AG04450 (cell line): ENCODE results near the gene FAM219A. TPM values are rescaled to one million over a fixed set of nuclear protein-coding genes. Genes with fewer than 3 reads are reported as not detected.

Experiments used
- CTCF ChIA-PET: fragments of 300-600, 350-600 bp; formaldehyde crosslinking; extraction: SDS; loops from one replicate; lab custom pipeline; 2022; ENCODE audit warnings: antibody characterized with exemption, inconsistent platforms; lab: Charles Lee
- POLR2A ChIA-PET: fragments of 350-600 bp; formaldehyde crosslinking; extraction: SDS; loops from one replicate; lab custom pipeline; 2021; ENCODE audit warnings: antibody characterized with exemption, inconsistent platforms; lab: Yijun Ruan, JAX
- DNase-seq: peaks from one replicate; pipeline ENCODE4 v3.0.0-alpha.2; 2011; ENCODE audit warnings: low read depth, low spot score
- H3K27ac ChIP-seq: one replicate; pipeline ENCODE4 v1.5.1; 2012; ENCODE audit warnings: low read depth, low read length, control low read depth
- H3K27me3 ChIP-seq: one replicate; pipeline ENCODE4 v1.6.0; 2012; ENCODE audit warnings: low read length; ENCODE audit not compliant: control insufficient read depth, insufficient read depth
- H3K4me3 ChIP-seq: 2 replicates; pipeline ENCODE4 v1.5.1; 2011; ENCODE audit warnings: mild to moderate bottlenecking, low read depth, low read length, control low read depth
- H3K9me3 ChIP-seq: 2 replicates; pipeline ENCODE4 v1.5.1; 2012; ENCODE audit warnings: low read length; ENCODE audit not compliant: control insufficient read depth, insufficient read depth
- polyA plus RNA-seq: library from polyadenylated mRNA; depleted of rRNA; stranded (reverse); fragments of >200 nt; gene quantifications from 2 replicates; pipeline ENCODE4 v1.2.3, GENCODE V29; 2011; rRNA removed
- small RNA-seq: library from RNA; depleted of rRNA; stranded (forward); fragments of <200 nt; gene quantifications from one replicate; pipeline ENCODE3, GENCODE V24; 2012; ENCODE audit warnings: low read depth; ENCODE audit not compliant: insufficient read length
- TF ChIP-seq, protein P1 (sequence below): IDR thresholded peaks from 2 replicates; pipeline ENCODE4 v1.5.1; 2011; ENCODE audit warnings: low read depth, low read length, control low read depth, inconsistent platforms

FAM219A gene
- polyA plus RNA-seq, 1 experiment: 8.0 TPM

GRCh38 chr9:34349324-34349723 lies 109.0 kb downstream of the FAM219A start:
- Histone ChIP-seq H3K4me3 (no peak overlapping the region), H3K9me3 (no peaks in the 10 kb centered on the region), H3K27me3 (no peaks in the 10 kb centered on the region), H3K27ac (no peak overlapping the region)
- no peak for DNase-seq
- ChIA-PET POLR2A (interaction anchor here (0.7 kb wide), 1 partner anchor 45 kb away, joined by 3 read pairs; no protein-coding TSS in a partner anchor), CTCF (interaction anchor here (1.6 kb wide), 1 partner anchor 30 kb away, joined by 3 read pairs; no protein-coding TSS in a partner anchor)
- TF ChIP-seq, protein P1, sequence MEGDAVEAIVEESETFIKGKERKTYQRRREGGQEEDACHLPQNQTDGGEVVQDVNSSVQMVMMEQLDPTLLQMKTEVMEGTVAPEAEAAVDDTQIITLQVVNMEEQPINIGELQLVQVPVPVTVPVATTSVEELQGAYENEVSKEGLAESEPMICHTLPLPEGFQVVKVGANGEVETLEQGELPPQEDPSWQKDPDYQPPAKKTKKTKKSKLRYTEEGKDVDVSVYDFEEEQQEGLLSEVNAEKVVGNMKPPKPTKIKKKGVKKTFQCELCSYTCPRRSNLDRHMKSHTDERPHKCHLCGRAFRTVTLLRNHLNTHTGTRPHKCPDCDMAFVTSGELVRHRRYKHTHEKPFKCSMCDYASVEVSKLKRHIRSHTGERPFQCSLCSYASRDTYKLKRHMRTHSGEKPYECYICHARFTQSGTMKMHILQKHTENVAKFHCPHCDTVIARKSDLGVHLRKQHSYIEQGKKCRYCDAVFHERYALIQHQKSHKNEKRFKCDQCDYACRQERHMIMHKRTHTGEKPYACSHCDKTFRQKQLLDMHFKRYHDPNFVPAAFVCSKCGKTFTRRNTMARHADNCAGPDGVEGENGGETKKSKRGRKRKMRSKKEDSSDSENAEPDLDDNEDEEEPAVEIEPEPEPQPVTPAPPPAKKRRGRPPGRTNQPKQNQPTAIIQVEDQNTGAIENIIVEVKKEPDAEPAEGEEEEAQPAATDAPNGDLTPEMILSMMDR: no peak

Small RNA genes within 50 kb of the gene (small RNA-seq; reads per million reads assigned to genes)
- gene RF00019 (not detected), gene RN7SKP24 (not detected)

Other genes with a start within 250 kb of the FAM219A start
- gene KIF24, start 129.3 kb downstream of the FAM219A start, polyA plus RNA-seq: 0.62 and 0.77 TPM in 2 replicates
- 41.5 and 44.8 TPM in 2 replicates for gene NUDT2, start 129.0 kb downstream of the FAM219A start, polyA plus RNA-seq
- gene MYORG, start 81.7 kb downstream of the FAM219A start, polyA plus RNA-seq: 0.19 and 0.22 TPM in 2 replicates
- gene DNAI1, start 235 bp upstream of the FAM219A start, polyA plus RNA-seq: not detected in 2 replicates
- 0.09 TPM in 1 of 2 replicates, not detected in the other for gene ENHO, start 64.4 kb upstream of the FAM219A start, polyA plus RNA-seq
- gene CNTFR, start 131.2 kb upstream of the FAM219A start, polyA plus RNA-seq: not detected in 2 replicates
- gene RPP25L, start 153.5 kb upstream of the FAM219A start, polyA plus RNA-seq: 19.4 and 25.4 TPM in 2 replicates
- 97.6 and 103 TPM in 2 replicates for gene DCTN3, start 161.9 kb upstream of the FAM219A start, polyA plus RNA-seq
- not detected in 2 replicates for gene ARID3C, start 170.5 kb upstream of the FAM219A start, polyA plus RNA-seq
- 38.9 and 56.9 TPM in 2 replicates for gene SIGMAR1, start 179.2 kb upstream of the FAM219A start, polyA plus RNA-seq
- 24.8 and 28.4 TPM in 2 replicates for gene GALT, start 188.1 kb upstream of the FAM219A start, polyA plus RNA-seq
- gene IL11RA, start 193.6 kb upstream of the FAM219A start, polyA plus RNA-seq: 14.6 and 19.0 TPM in 2 replicates
- not detected in 2 replicates for gene CCL27, start 204.1 kb upstream of the FAM219A start, polyA plus RNA-seq
- gene CCL19, start 232.7 kb upstream of the FAM219A start, polyA plus RNA-seq: not detected in 2 replicates